SU-DHL-6 (cell line): ENCODE data around the gene NACC2.

Experiments used
- CTCF ChIP-seq: fragments of 200-600 bp; sonication (generic); IDR thresholded peaks from one replicate; pipeline ENCODE4 v1.5.1; 2017; ENCODE audit warnings: antibody characterized with exemption, mild to moderate bottlenecking, low read length, moderate library complexity; ENCODE audit not compliant: insufficient read depth, poor library complexity, severe bottlenecking
- EZH2phosphoT487 ChIP-seq: fragments of 200-600 bp; sonication (generic), shearing (Covaris generic); conservative IDR thresholded peaks from 2 replicates; pipeline ENCODE4 v1.6.1; 2018; ENCODE audit warnings: mild to moderate bottlenecking, antibody characterized with exemption, low read length, moderate library complexity, mixed read lengths

- no peak for TF ChIP-seq CTCF
- TF ChIP-seq EZH2phosphoT487, result no peak
Measured at GRCh38 chr9:136100700-136101614, 5.9 kb upstream of the NACC2 start.
